ENCODE measurements around the gene ESR2. TPM values are rescaled to one million over a fixed set of nuclear protein-coding genes. Genes with fewer than 3 reads are reported as not detected.

Gene ESR2
- total and polyA plus RNA-seq, 7 experiments from 2014 or later = 0.07 to 0.19 (median 0.12) TPM; not detected in 2

DNA sequence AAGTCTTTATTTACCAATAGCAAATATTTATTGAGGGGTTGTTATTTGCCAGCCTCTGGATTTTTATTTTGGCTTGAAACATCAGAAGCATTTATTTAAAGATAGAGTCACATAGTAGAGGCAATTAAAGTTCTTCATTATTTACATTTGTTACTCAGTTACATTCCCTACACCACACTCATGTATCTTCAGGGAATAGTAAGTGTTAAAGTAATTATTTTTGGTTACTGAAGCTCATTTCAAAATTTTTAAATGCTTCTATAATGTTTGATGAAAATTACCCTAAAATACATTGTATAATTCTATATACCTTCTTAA lies 205.6 kb downstream of the ESR2 start:
- intact Hi-C loops (cut with micrococcal nuclease) = no loop called here
- ChIA-PET CTCF (interaction anchor here (0.7 kb wide), 1 partner anchor 179 kb away, joined by 3 read pairs; no protein-coding TSS in a partner anchor), POLR2A (no interaction called here)
- Mint-ChIP-seq H3K9me3 (no peaks in the 10 kb centered on the region), H3K27ac (no peak overlapping the region), H3K36me3 (peaks cover 0 to 47% (median 23%) of the 10 kb centered on the region in 5 donors), H3K4me3 (no peak overlapping the region), H3K27me3 (no peaks in the 10 kb centered on the region), H3K4me1 (no peaks in the 10 kb centered on the region)
- H3K27ac ChIP-seq (ENCODE audit: low read depth, low read length) = no peak overlapping the region
- no peaks in the 10 kb centered on the region for H3K4me1 ChIP-seq (ENCODE audit: control insufficient read depth in 2 of 2, insufficient read depth in 2 of 2, low read length in 2 of 2)
- no peaks in the 10 kb centered on the region for H3K27me3 ChIP-seq (ENCODE audit: control insufficient read depth in 2 of 2, insufficient read depth in 2 of 2, low read length in 2 of 2)
- DNase-seq = no peak
- peaks cover 4 to 37% (median 14%) of the 10 kb centered on the region in 3 experiments for H3K36me3 ChIP-seq (ENCODE audit: control insufficient read depth in 2 of 3, insufficient read depth in 3 of 3, low read length in 3 of 3)
- ATAC-seq = no peak
- H3K9me3 ChIP-seq (ENCODE audit: control insufficient read depth in 2 of 3, low read length in 3 of 3) = no peaks in the 10 kb centered on the region
- H3K4me3 ChIP-seq (ENCODE audit: low read length) = no peak overlapping the region

DNA sequence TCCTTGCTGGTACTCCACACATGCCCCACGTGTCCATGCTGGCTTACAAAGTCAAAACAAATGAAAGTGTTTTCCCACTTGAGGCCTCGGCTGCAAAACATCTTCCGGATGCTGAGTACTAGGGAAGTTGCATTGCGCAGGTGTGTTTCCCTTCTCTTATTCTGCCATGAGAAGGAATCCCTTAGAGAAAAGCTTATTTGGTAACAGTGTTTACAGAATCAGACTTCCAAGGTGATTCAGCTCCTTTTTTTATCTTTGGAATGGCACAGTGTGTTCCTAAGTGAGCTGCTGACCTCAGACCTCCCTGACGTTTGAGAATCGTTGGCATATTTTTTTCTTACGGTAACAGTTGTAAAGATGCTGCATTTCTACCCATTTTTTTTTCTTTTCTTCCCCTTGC lies 211.3 kb downstream of the ESR2 start:
- Mint-ChIP-seq H3K27me3 (no peaks in the 10 kb centered on the region), H3K4me3 (no peak overlapping the region), H3K9me3 (peaks cover 0 to 1% (median 0%) of the 10 kb centered on the region in 11 donors), H3K4me1 (peaks cover 0 to 2% (median 0%) of the 10 kb centered on the region in 7 donors), H3K36me3 (peaks cover 4 to 64% (median 26%) of the 10 kb centered on the region in 5 donors), H3K27ac (peak overlapping the region in 1 of 9 donors; percentile 72)
- POLR2A ChIA-PET = no interaction called here
- no peaks in the 10 kb centered on the region for H3K27me3 ChIP-seq (ENCODE audit: control insufficient read depth in 2 of 2, insufficient read depth in 2 of 2, low read length in 2 of 2)
- ATAC-seq (no peak), DNase-seq (no peak)
- no peaks in the 10 kb centered on the region for H3K9me3 ChIP-seq (ENCODE audit: control insufficient read depth in 2 of 3, low read length in 3 of 3)
- no peaks in the 10 kb centered on the region for H3K4me1 ChIP-seq (ENCODE audit: control insufficient read depth in 2 of 2, insufficient read depth in 2 of 2, low read length in 2 of 2)
- H3K36me3 ChIP-seq (ENCODE audit: control insufficient read depth in 2 of 3, insufficient read depth in 3 of 3, low read length in 3 of 3) = peaks cover 0 to 44% (median 37%) of the 10 kb centered on the region in 3 experiments
- H3K4me3 ChIP-seq (ENCODE audit: low read length) = no peak overlapping the region
- H3K27ac ChIP-seq (ENCODE audit: low read depth, low read length) = no peak overlapping the region
- CTCF ChIA-PET = interaction anchor here (0.6 kb wide), 1 partner anchor 86 kb away, joined by 3 read pairs; no protein-coding TSS in a partner anchor
- intact Hi-C loops (cut with micrococcal nuclease) = no loop called here

DNA sequence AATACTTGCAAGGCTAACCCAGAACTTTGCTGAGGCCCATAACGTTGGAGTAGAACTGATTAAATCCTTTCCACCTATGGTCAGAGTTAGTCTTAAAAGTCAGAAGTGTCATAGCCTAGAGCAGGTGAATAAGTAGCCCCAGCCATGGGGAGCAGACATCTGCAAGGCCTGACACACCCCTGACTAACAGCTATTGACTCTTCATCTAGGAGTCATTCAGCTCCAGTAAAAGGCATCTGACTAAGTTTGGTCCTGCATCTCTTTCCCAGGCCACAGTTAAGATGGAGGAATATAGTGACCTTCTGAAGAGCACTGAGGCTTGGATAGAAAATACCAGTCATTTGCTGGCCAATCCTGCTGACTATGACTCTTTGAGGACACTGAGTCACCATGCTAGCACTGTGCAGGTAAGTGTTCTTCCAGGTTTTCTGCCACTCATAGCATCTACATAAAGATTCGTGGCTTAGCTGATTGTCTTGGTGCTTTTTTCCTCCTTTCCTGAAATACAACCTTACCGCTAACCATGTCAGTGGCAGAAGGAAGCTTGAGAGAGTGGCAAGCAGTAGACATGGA lies 212.9 kb downstream of the ESR2 start:
- Mint-ChIP-seq H3K4me3 (no peak overlapping the region), H3K4me1 (peaks cover 0 to 2% (median 0%) of the 10 kb centered on the region in 7 donors), H3K36me3 (peaks cover 4 to 59% (median 31%) of the 10 kb centered on the region in 5 donors), H3K27me3 (no peaks in the 10 kb centered on the region), H3K27ac (no peak overlapping the region), H3K9me3 (peaks cover 0 to 1% (median 0%) of the 10 kb centered on the region in 11 donors)
- H3K27ac ChIP-seq (ENCODE audit: low read depth, low read length) = no peak overlapping the region
- intact Hi-C loops (cut with micrococcal nuclease) = no loop called here
- no peak overlapping the region for H3K4me3 ChIP-seq (ENCODE audit: low read length)
- no peaks in the 10 kb centered on the region for H3K9me3 ChIP-seq (ENCODE audit: control insufficient read depth in 2 of 3, low read length in 3 of 3)
- no peaks in the 10 kb centered on the region for H3K4me1 ChIP-seq (ENCODE audit: control insufficient read depth in 2 of 2, insufficient read depth in 2 of 2, low read length in 2 of 2)
- peaks cover 0 to 40% (median 37%) of the 10 kb centered on the region in 3 experiments for H3K36me3 ChIP-seq (ENCODE audit: control insufficient read depth in 2 of 3, insufficient read depth in 3 of 3, low read length in 3 of 3)
- no peaks in the 10 kb centered on the region for H3K27me3 ChIP-seq (ENCODE audit: control insufficient read depth in 2 of 2, insufficient read depth in 2 of 2, low read length in 2 of 2)
- DNase-seq (no peak), ATAC-seq (no peak)
- CTCF ChIA-PET = no interaction called here
- POLR2A ChIA-PET = no interaction called here

DNA sequence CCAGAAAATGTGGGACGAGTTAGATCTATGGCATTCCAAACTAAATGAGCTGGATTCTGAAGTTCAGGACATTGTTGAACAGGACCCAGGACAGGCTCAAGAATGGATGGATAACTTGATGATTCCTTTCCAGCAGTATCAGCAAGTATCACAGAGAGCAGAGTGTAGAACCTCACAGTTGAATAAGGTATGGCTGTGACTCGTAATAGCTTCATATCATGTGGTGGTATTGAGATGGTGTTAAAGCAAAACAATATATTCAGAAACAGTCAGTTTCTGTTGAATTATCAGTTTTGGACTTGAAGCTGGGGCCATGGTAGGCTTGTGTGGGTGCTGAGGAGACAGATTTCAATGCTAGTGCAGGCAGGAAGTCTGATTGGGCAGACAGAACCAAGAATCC lies 213.7 kb downstream of the ESR2 start:
- ChIA-PET CTCF (no interaction called here), POLR2A (interaction anchor here (0.6 kb wide), 1 partner anchor 44 kb away, joined by 3 read pairs; no protein-coding TSS in a partner anchor)
- no peaks in the 10 kb centered on the region for H3K4me1 ChIP-seq (ENCODE audit: control insufficient read depth in 2 of 2, insufficient read depth in 2 of 2, low read length in 2 of 2)
- Mint-ChIP-seq H3K4me3 (no peak overlapping the region), H3K27ac (peak overlapping the region in 1 of 9 donors; percentile 46), H3K4me1 (peaks cover 0 to 2% (median 0%) of the 10 kb centered on the region in 7 donors), H3K9me3 (peaks cover 0 to 1% (median 0%) of the 10 kb centered on the region in 11 donors), H3K36me3 (peaks cover 4 to 59% (median 26%) of the 10 kb centered on the region in 5 donors), H3K27me3 (no peaks in the 10 kb centered on the region)
- no peak for ATAC-seq
- intact Hi-C loops (cut with micrococcal nuclease) = no loop called here
- DNase-seq = no peak
- H3K36me3 ChIP-seq (ENCODE audit: control insufficient read depth in 2 of 3, insufficient read depth in 3 of 3, low read length in 3 of 3) = peaks cover 0 to 44% (median 43%) of the 10 kb centered on the region in 3 experiments
- no peak overlapping the region for H3K27ac ChIP-seq (ENCODE audit: low read depth, low read length)
- no peaks in the 10 kb centered on the region for H3K27me3 ChIP-seq (ENCODE audit: control insufficient read depth in 2 of 2, insufficient read depth in 2 of 2, low read length in 2 of 2)
- no peak overlapping the region for H3K4me3 ChIP-seq (ENCODE audit: low read length)
- no peaks in the 10 kb centered on the region for H3K9me3 ChIP-seq (ENCODE audit: control insufficient read depth in 2 of 3, low read length in 3 of 3)

DNA sequence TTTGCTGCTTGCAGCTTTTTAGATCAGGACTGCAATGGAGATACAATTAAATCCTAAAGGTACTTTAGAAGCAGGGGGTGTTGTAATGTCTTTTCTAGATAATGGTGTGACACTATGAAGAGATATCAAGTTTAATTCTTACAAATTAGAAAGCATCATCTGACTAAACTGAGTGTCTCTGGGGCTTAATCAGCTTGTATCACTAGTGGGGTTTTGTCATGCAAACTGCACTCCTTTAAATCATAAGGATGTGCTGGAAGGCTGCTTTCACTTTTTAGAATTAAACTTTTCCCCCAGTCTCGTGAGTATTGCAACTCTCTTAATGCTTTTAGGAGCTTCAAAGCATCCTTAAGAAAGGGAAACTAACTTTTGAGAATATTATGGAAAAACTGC lies 218.6 kb downstream of the ESR2 start:
- Mint-ChIP-seq H3K4me1 (peaks cover 0 to 2% (median 0%) of the 10 kb centered on the region in 7 donors), H3K36me3 (peaks cover 10 to 64% (median 39%) of the 10 kb centered on the region in 5 donors), H3K27me3 (no peaks in the 10 kb centered on the region), H3K9me3 (peaks cover 0 to 1% (median 0%) of the 10 kb centered on the region in 11 donors), H3K4me3 (no peak overlapping the region), H3K27ac (no peak overlapping the region)
- Histone ChIP-seq H3K9me3 (ENCODE audit: control insufficient read depth in 2 of 3, low read length in 3 of 3) (no peaks in the 10 kb centered on the region), H3K36me3 (ENCODE audit: control insufficient read depth in 2 of 3, insufficient read depth in 3 of 3, low read length in 3 of 3) (peaks cover 0 to 52% (median 47%) of the 10 kb centered on the region in 3 experiments), H3K4me3 (ENCODE audit: low read length) (no peak overlapping the region), H3K27me3 (ENCODE audit: control insufficient read depth in 2 of 2, insufficient read depth in 2 of 2, low read length in 2 of 2) (no peaks in the 10 kb centered on the region), H3K4me1 (ENCODE audit: control insufficient read depth in 2 of 2, insufficient read depth in 2 of 2, low read length in 2 of 2) (no peaks in the 10 kb centered on the region), H3K27ac (ENCODE audit: low read depth, low read length) (no peak overlapping the region)
- intact Hi-C loops (cut with micrococcal nuclease) = no loop called here
- POLR2A ChIA-PET = no interaction called here
- DNase-seq (no peak), ATAC-seq (no peak)
- CTCF ChIA-PET = no interaction called here

DNA sequence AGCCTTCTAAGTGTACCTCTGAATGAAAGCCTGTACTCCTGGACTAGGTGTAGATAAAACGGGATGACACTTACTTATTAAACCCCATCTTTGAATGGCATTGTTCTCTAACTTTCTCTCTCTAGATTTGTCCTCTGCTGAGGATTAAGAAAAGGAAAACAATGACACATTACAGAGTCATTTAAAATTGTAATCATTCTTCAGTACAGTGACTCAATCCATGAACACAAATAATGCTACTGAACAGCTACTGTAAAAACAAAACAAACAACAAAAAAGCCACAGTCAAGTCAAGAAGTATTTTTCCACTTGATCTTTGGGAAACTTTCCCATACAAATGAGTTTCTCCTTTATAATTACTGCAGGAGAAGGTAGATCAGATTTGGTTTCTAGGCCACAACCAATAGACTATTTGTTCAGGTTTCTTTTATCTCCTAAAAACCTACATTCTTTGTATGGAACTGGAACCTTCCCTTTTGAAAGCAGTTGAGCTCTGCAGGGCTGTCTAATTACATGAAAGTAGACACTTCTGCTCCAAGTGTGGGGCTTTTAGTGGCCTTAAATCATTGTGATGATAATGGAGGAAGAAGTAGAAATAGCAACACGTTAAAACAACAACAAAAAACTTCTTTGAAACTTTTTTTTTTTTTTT lies 219.1 kb downstream of the ESR2 start:
- Histone ChIP-seq H3K36me3 (ENCODE audit: control insufficient read depth in 2 of 3, insufficient read depth in 3 of 3, low read length in 3 of 3) (peaks cover 0 to 47% (median 43%) of the 10 kb centered on the region in 3 experiments), H3K27ac (ENCODE audit: low read depth, low read length) (no peak overlapping the region), H3K4me3 (ENCODE audit: low read length) (no peak overlapping the region), H3K9me3 (ENCODE audit: control insufficient read depth in 2 of 3, low read length in 3 of 3) (no peaks in the 10 kb centered on the region), H3K27me3 (ENCODE audit: control insufficient read depth in 2 of 2, insufficient read depth in 2 of 2, low read length in 2 of 2) (no peaks in the 10 kb centered on the region), H3K4me1 (ENCODE audit: control insufficient read depth in 2 of 2, insufficient read depth in 2 of 2, low read length in 2 of 2) (no peaks in the 10 kb centered on the region)
- intact Hi-C loops (cut with micrococcal nuclease) = no loop called here
- CTCF ChIA-PET = no interaction called here
- DNase-seq = no peak
- Mint-ChIP-seq H3K27me3 (no peaks in the 10 kb centered on the region), H3K27ac (no peak overlapping the region), H3K4me3 (no peak overlapping the region), H3K4me1 (no peaks in the 10 kb centered on the region), H3K9me3 (peaks cover 0 to 1% (median 0%) of the 10 kb centered on the region in 11 donors), H3K36me3 (peaks cover 10 to 64% (median 35%) of the 10 kb centered on the region in 5 donors)
- ATAC-seq = no peak
- POLR2A ChIA-PET = no interaction called here
